Heart left ventricle (tissue), 16 donors: ENCODE data around the gene NFATC2. TPM values are rescaled to one million over a fixed set of nuclear protein-coding genes. Genes with fewer than 3 reads are reported as not detected.

ENCODE experiments used
- ATAC-seq, 4 donors: fragments of 200-7000 bp; cut with Tn5 transposase; one replicate each; pipeline ENCODE4 v1.9.1; 2020 to 2022; ENCODE audit warnings: moderate library complexity in 4 of 4, mild to moderate bottlenecking in 3 of 4, moderate number of reproducible peaks in 1 of 4
- DNase-seq, 5 donors: peaks; one replicate each; pipeline ENCODE4 v3.0.0-alpha.2; 2020
- H3K27ac ChIP-seq, 12 donors: fragments of 200-600 bp; sonication (generic) in 4 of 12; one replicate each; pipeline versions ENCODE4 v1.5.0 to v1.8.0; 2016 to 2022; ENCODE audit warnings: mild to moderate bottlenecking in 2 of 12
- H3K27me3 ChIP-seq, 9 donors: fragments of 200-600 bp; sonication (generic) in 2 of 9; one replicate each; pipeline versions ENCODE4 v1.5.1 to v1.8.0; 2016 to 2022; ENCODE audit warnings: mild to moderate bottlenecking in 3 of 9
- H3K36me3 ChIP-seq, 9 donors: fragments of 200-600 bp; sonication (generic) in 2 of 9; one replicate each; pipeline versions ENCODE4 v1.5.0 to v1.8.0; 2018 to 2022; ENCODE audit warnings: mild to moderate bottlenecking in 2 of 9
- H3K4me1 ChIP-seq, 12 donors: fragments of 200-600 bp; sonication (generic) in 4 of 12; one replicate each; pipeline versions ENCODE4 v1.5.0 to v1.8.0; 2016 to 2022; ENCODE audit warnings: mild to moderate bottlenecking in 3 of 12
- H3K4me3 ChIP-seq, 12 donors: fragments of 200-600 bp; sonication (generic) in 4 of 12; one replicate each; pipeline versions ENCODE4 v1.5.0 to v1.8.0; 2017 to 2022; ENCODE audit warnings: mild to moderate bottlenecking in 9 of 12, moderate library complexity in 4 of 12
- H3K9me3 ChIP-seq, 12 donors: fragments of 200-600 bp; sonication (generic) in 4 of 12; one replicate each; pipeline versions ENCODE4 v1.5.0 to v1.8.0; 2016 to 2022; ENCODE audit warnings: mild to moderate bottlenecking in 1 of 12
- POLR2A ChIP-seq, 2 donors: fragments of 450-650 bp; IDR thresholded peaks; one replicate each; pipeline ENCODE4 v1.6.1; 2017; ENCODE audit warnings: antibody characterized with exemption in 2 of 2, mild to moderate bottlenecking in 2 of 2, moderate library complexity in 2 of 2
- WGBS, 4 donors: extraction: QIAGEN DNeasy Blood & Tissue Kit in 2 of 4; methylation state at CpG; one replicate each; pipeline versions ENCODE4 v1.1.5 to v1.1.7; 2013 to 2018; 5-methylcytosine and 5-hydroxymethylcytosine counted together
- intact Hi-C, 10 donors: fragments of 100-400 bp; cut with DNase I; formaldehyde crosslinking; loops; one replicate each; pipeline versions ENCODE4 v1.11.1 to v1.14.2; 2022
- polyA plus RNA-seq, 2 donors: library from polyadenylated mRNA; stranded (reverse); fragments of 200-250 nt; gene quantifications; one replicate each; pipeline ENCODE4 v1.2.3, GENCODE V29; 2013
- total RNA-seq, 9 donors: library from RNA; depleted of rRNA in 2 of 9; stranded (reverse); fragments of >200 nt in 2 of 9; fragmentation: NEBNext Ultra II Directional in 3 of 9; extraction: Animal tissue kit (Norgen Biotek cat#: 25700) in 3 of 9; gene quantifications; one replicate each; pipeline versions ENCODE4 v1.1.0 to v1.2.4, GENCODE V29; 2016 to 2023
- TF ChIP-seq, protein P1 (sequence below), 12 donors: fragments of 200-600 bp; sonication (generic) in 4 of 12; IDR thresholded peaks; one replicate each; pipeline versions ENCODE4 v1.5.0 to v1.8.0; 2018 to 2022; ENCODE audit warnings: antibody characterized with exemption in 12 of 12, mild to moderate bottlenecking in 5 of 12
- donor health status: ischemic (EF 13 %, LVEDD 7.1; RV severe dilation, severe dysfunction).
- donor health status: healthy with polysubstance abuse.
- donor health status: DM: no; HTN: yes; CAD: no.
- donor health status: DM: no; HTN: no; CAD: no.
- donor health status: ischemic (EF 25% LVEDD 6.9; RV normal size, moderate dysfunction).
- donor health status: ischemic (EF 25% LVEDD 5.7; RV mildly dilated, moderate dysfunction).
- donor health status: healthy.
- donor health status: DM: yes; HTN: yes; CAD: no.
- donor health status: ischemic (EF 35%, LVEDD 5.7; RV mildly dilated, moderate dysfunction).
- donor health status: nonischemic (EF 11% LVEDD 7.7; RV severe dilation, severe dysfunction).
- donor health status: DM: yes; HTN: yes; CAD: no.
- donor health status: PGD.
- donor health status: ischemic (EF 29% LVEDD 5.4; RV normal size, mild dysfunction).
- donor health status: nonischemic (EF 23%, LVEDD 6.1; RV moderate dilation, normal function).

Gene NFATC2
- total and polyA plus RNA-seq, 11 donors, result 0.76 to 7.6 (median 3.2) TPM

DNA sequence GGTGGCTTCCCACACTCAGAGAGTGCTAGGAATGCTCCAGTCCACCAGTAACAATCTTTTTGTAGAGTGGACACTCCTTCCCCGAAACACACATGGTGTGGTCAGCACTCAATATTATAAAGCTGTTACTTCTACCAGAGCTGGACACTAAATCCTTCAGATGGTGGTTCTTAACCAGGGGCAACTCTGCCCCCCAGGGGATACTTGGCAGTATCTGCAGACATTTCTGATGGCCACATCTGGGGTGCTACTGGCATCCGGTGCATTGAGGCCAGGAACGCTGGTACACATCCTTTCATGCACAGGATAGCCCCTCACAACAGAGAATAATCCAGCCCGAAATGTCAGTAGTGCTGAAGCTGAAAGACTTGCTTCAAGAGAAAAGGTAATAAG lies 124.4 kb downstream of the NFATC2 start:
- TF ChIP-seq, protein P1, sequence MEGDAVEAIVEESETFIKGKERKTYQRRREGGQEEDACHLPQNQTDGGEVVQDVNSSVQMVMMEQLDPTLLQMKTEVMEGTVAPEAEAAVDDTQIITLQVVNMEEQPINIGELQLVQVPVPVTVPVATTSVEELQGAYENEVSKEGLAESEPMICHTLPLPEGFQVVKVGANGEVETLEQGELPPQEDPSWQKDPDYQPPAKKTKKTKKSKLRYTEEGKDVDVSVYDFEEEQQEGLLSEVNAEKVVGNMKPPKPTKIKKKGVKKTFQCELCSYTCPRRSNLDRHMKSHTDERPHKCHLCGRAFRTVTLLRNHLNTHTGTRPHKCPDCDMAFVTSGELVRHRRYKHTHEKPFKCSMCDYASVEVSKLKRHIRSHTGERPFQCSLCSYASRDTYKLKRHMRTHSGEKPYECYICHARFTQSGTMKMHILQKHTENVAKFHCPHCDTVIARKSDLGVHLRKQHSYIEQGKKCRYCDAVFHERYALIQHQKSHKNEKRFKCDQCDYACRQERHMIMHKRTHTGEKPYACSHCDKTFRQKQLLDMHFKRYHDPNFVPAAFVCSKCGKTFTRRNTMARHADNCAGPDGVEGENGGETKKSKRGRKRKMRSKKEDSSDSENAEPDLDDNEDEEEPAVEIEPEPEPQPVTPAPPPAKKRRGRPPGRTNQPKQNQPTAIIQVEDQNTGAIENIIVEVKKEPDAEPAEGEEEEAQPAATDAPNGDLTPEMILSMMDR (IDR thresholded peaks at IDR 0.05), result peak in 1 of 12 donors; percentile 7
- no peak for TF ChIP-seq POLR2A (IDR thresholded peaks at IDR 0.05)
- peak overlapping the region in 1 of 12 donors; percentile 67 for H3K27ac ChIP-seq

DNA sequence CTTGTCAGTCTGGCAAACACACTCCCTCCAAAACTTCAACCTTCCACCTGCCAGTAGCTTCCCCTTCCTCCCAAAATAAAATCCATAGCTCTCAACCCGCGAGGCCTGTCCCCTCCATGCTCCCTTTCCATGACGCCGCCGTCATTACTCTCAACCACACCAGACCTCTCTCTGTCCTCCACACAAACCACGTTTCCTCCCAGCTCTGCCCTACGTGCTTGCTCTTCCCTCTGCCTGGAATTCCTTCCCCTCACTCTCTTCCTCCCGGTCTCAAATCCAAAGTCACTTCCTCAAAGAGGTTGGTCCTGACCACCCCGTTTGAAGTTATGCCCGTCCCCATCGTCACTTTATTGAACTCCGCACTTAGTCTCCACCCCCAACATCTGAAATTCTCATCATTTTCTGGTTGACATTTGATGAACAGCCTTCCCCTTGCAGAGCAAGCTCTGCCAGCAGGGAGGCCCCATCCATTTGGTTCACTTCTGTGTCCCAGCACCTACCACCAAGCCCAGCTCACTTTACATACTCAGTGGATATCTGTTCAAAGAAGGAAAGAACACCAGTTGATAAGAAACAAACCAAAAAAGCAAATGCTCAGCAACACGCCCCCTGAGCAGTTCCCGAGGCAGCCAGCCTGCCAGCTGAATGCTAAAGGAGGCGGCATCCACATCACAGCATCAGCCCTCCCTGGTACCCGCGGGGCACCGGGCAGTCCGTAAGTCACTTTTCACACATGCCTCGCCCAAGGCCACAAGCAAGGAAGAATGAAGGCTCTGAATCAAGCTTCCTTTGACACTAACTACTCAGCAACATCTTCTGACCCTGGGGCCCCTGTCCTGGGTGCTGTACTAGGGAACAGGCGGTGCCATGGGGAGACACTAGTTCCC lies 125.0 kb downstream of the NFATC2 start:
- WGBS, 4 donors, result 68 to 77% (median 71%) methylated on average over 21 of the region's 21 CpGs
- H3K36me3 ChIP-seq, result no peaks in the 10 kb centered on the region
- H3K4me3 ChIP-seq, result no peak overlapping the region
- H3K9me3 ChIP-seq, result no peaks in the 10 kb centered on the region
- H3K27ac ChIP-seq, result peak overlapping the region in 7 of 12 donors; percentile 21 to 67 (median 42)
- no peaks in the 10 kb centered on the region for H3K27me3 ChIP-seq
- intact Hi-C loops, result no loop called here
- ATAC-seq (peak in 1 of 4 donors; percentile 36), DNase-seq (peak in 1 of 5 donors; percentile 47)
- TF ChIP-seq, protein P1 (IDR thresholded peaks at IDR 0.05), result no peak
- no peak for TF ChIP-seq POLR2A (IDR thresholded peaks at IDR 0.05)
- peaks cover 0 to 59% (median 8%) of the 10 kb centered on the region in 12 donors for H3K4me1 ChIP-seq

More for the DNA sequence above, 124.4 kb downstream of the NFATC2 start:
- WGBS, 4 donors, result 84 to 100% (median 96%) methylated on average over 4 of the region's 4 CpGs
- no peaks in the 10 kb centered on the region for H3K36me3 ChIP-seq
- H3K4me3 ChIP-seq, result no peak overlapping the region
- H3K27me3 ChIP-seq, result no peaks in the 10 kb centered on the region
- ATAC-seq (no peak), DNase-seq (no peak)
- H3K4me1 ChIP-seq, result peaks cover 0 to 55% (median 6%) of the 10 kb centered on the region in 12 donors
- H3K9me3 ChIP-seq, result no peaks in the 10 kb centered on the region
- intact Hi-C loops, result no loop called here

DNA sequence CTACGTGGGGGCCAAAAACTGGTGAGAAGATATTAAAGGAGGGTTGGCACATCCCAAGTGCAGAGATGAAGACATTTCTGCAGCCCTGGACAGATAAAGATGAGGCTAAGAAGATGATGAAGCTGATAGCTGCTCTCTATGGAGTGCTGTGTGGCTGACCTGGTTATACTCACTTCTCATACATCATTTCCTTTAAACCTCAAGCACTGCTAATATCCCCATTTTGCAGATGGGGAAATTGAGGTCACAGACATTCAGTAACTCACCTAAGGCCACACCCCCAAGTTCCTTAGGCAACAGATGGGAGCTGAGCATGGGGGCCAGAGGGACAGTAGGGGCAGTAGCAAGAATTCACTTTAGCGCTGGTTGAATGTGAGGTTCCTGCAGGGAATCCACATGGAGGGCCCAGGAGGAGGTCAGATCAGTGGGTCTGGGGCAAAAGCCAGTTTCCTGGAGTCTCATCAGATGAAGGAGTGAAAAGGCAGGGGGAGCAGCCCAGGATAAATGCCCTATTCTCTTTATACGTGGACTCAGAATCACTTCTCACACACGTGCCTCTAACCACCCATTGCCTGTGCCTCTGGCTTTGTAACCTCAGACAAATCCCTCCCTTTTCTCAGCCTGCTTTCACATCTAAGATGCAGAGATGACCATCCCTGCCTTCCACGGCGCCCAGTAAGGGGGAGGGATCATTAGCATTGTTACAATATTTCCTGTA lies 125.8 kb downstream of the NFATC2 start:
- Histone ChIP-seq H3K27me3 (no peaks in the 10 kb centered on the region), H3K27ac (peak overlapping the region in 7 of 12 donors; percentile 17 to 67 (median 42)), H3K9me3 (no peaks in the 10 kb centered on the region), H3K4me1 (peaks cover 0 to 67% (median 15%) of the 10 kb centered on the region in 12 donors), H3K36me3 (no peaks in the 10 kb centered on the region), H3K4me3 (no peak overlapping the region)
- ATAC-seq, result peak in 1 of 4 donors; percentile 25
- peak in 1 of 5 donors; percentile 30 for DNase-seq
- intact Hi-C loops, result no loop called here
- 68 to 85% (median 75%) methylated on average over 6 of the region's 6 CpGs for WGBS, 4 donors
- TF ChIP-seq POLR2A (IDR thresholded peaks at IDR 0.05), result no peak
- TF ChIP-seq, protein P1 (IDR thresholded peaks at IDR 0.05), result no peak

DNA sequence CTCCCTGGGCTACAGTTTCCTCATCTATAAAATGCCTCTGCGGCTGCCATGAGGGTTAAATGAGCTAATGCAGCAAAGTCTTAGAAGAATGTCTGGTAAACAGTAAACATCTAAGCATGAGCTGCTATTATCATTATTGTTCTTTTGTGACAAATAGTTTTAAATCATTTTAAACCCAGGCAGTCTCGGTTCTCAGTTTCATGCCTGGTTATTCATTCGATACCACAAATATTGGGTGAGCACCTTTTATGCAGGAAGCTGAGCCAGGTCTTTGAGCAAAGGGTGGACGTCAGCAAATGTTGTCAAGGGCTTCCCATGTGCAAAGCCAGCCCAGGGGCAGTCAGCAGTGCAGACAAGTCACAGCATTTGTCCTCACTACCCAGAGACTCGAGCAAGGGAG lies 128.7 kb downstream of the NFATC2 start:
- Histone ChIP-seq H3K36me3 (peaks cover 0 to 6% (median 0%) of the 10 kb centered on the region in 9 donors), H3K27ac (peak overlapping the region in 1 of 12 donors; percentile 73), H3K4me1 (peaks cover 0 to 64% (median 14%) of the 10 kb centered on the region in 12 donors), H3K27me3 (no peaks in the 10 kb centered on the region), H3K9me3 (no peaks in the 10 kb centered on the region), H3K4me3 (no peak overlapping the region)
- TF ChIP-seq, protein P1 (IDR thresholded peaks at IDR 0.05), result no peak
- no peak for TF ChIP-seq POLR2A (IDR thresholded peaks at IDR 0.05)
- WGBS, 4 donors, result 91 to 95% (median 93%) methylated on average over 5 of the region's 5 CpGs
- ATAC-seq, result no peak
- no peak for DNase-seq
- intact Hi-C loops, result no loop called here
